GM12878 (cell line): ENCODE results near the gene SRBD1. TPM values are rescaled to one million over a fixed set of nuclear protein-coding genes. Genes with fewer than 3 reads are reported as not detected.

Experiments
- ATAC-seq: fragments of 200-7000 bp; cut with Tn5 transposase; 3 replicates; pipeline ENCODE4 v1.9.1; 2020; ENCODE audit warnings: mild to moderate bottlenecking, moderate library complexity
- BruUV-seq: library from RNA; stranded (reverse); fragments of 400-500 nt; replicated peaks from 2 replicates; lab custom pipeline; 2021; lab: Mats Ljungman, UMichigan
- CTCF ChIA-PET: fragments of 300-600 bp; sonication (Branson Sonifier 250); formaldehyde crosslinking; extraction: SDS; loops from one replicate; lab custom pipeline; 2021; ENCODE audit warnings: inconsistent platforms; lab: Yijun Ruan, JAX
- POLR2A ChIA-PET: fragments of 350-600 bp; formaldehyde crosslinking; extraction: SDS; loops from one replicate; lab custom pipeline; 2021; ENCODE audit warnings: inconsistent platforms; lab: Charles Lee
- RAD21 ChIA-PET: fragments of 300-600 bp; sonication (Branson Sonifier 250); formaldehyde crosslinking; loops from one replicate; lab custom pipeline; 2023; ENCODE audit warnings: antibody characterized with exemption; ENCODE audit not compliant: unreplicated experiment; lab: Charles Lee
- SMC1A ChIA-PET: fragments of 300-600 bp; sonication (Branson Sonifier 250); formaldehyde crosslinking; loops from one replicate; lab custom pipeline; 2023; ENCODE audit not compliant: unreplicated experiment, uncharacterized antibody; lab: Charles Lee
- DNase-seq: peaks from one replicate; pipeline ENCODE4 v3.0.0-alpha.2; 2011; ENCODE audit warnings: low read depth, low spot score
- FAIRE-seq: peaks from 3 replicates; lab custom pipeline; 2011; peaks lifted over from hg19 to GRCh38; lab: Jason Lieb, UNC
- H2AFZ ChIP-seq: 2 replicates; pipeline ENCODE4 v1.6.0; 2011; ENCODE audit warnings: low read depth, low read length, control low read depth; ENCODE audit not compliant: control insufficient read depth
- H3K27ac ChIP-seq: 2 replicates; pipeline ENCODE4 v1.5.1; 2011; ENCODE audit warnings: control low read depth; ENCODE audit not compliant: control insufficient read depth, insufficient read depth
- H3K27me3 ChIP-seq, 2 experiments: replicated peaks in 1 of 2; 2 replicates each; pipeline versions ENCODE4 v1.6.0 to v1.6.1; 2011; ENCODE audit warnings: low read length in 1 of 2; ENCODE audit not compliant: control insufficient read depth in 2 of 2, insufficient read depth in 2 of 2
- H3K36me3 ChIP-seq, 2 experiments: 2 replicates each; pipeline ENCODE4 v1.5.1; 2011; ENCODE audit warnings: low read length in 1 of 2; ENCODE audit not compliant: control insufficient read depth in 2 of 2, insufficient read depth in 2 of 2
- H3K4me1 ChIP-seq: 2 replicates; pipeline ENCODE4 v1.6.1; 2011; ENCODE audit warnings: mild to moderate bottlenecking, low read length, moderate library complexity, mixed read lengths; ENCODE audit not compliant: control insufficient read depth, insufficient read depth
- H3K4me2 ChIP-seq: 2 replicates; pipeline ENCODE4 v1.6.0; 2011; ENCODE audit warnings: control low read depth; ENCODE audit not compliant: control insufficient read depth, insufficient read depth
- H3K4me3 ChIP-seq: fragments of 200-600 bp; sonication (generic); 2 replicates; pipeline ENCODE4 v1.5.1; 2016
- H3K79me2 ChIP-seq: 2 replicates; pipeline ENCODE4 v1.6.0; 2011; ENCODE audit warnings: low read length; ENCODE audit not compliant: control insufficient read depth, insufficient read depth
- H3K9ac ChIP-seq: 2 replicates; pipeline ENCODE4 v1.8.0; 2011; ENCODE audit warnings: low read length, control low read depth, mixed read lengths; ENCODE audit not compliant: control insufficient read depth, insufficient read depth
- H3K9me3 ChIP-seq: replicated peaks from 3 replicates; pipeline ENCODE4 v1.5.1; 2011; ENCODE audit warnings: mild to moderate bottlenecking, low read length; ENCODE audit not compliant: control insufficient read depth, insufficient read depth
- H4K20me1 ChIP-seq: 2 replicates; pipeline ENCODE4 v1.6.0; 2011; ENCODE audit not compliant: control insufficient read depth, insufficient read depth
- CBX3 ChIP-seq: fragments of 200-600 bp; sonication (generic); IDR thresholded peaks from 2 replicates; pipeline ENCODE4 v1.6.1; 2016; ENCODE audit warnings: low read depth, borderline replicate concordance
- EED ChIP-seq: sonication (generic); IDR thresholded peaks from 2 replicates; pipeline ENCODE4 v1.6.1; 2016; ENCODE audit warnings: antibody characterized with exemption, low read depth
- IRF4 ChIP-seq: IDR thresholded peaks from 2 replicates; pipeline ENCODE4 v1.6.1; 2011; ENCODE audit warnings: low read depth, low read length
- NBN ChIP-seq: fragments of 450-650 bp; IDR thresholded peaks from 2 replicates; pipeline ENCODE4 v1.6.1; 2016
- SMC3 ChIP-seq: IDR thresholded peaks from 2 replicates; pipeline ENCODE4 v1.6.1; 2011; ENCODE audit warnings: low read length, improper control_type of control experiment, borderline replicate concordance
- ZZZ3 ChIP-seq: IDR thresholded peaks from 2 replicates; pipeline ENCODE4 v1.6.1; 2011; ENCODE audit warnings: low read depth; ENCODE audit not compliant: control insufficient read depth, insufficient read length
- WGBS: methylation state at CpG from one replicate; pipeline ENCODE4 v1.1.6; 2016; ENCODE audit warnings: low lambda C conversion rate; ENCODE audit not compliant: insufficient replicate concordance, insufficient coverage; ENCODE audit errors: missing lambda C conversion rate; 5-methylcytosine and 5-hydroxymethylcytosine counted together
- in situ Hi-C: fragments of 300-500 bp; cut with MboI; formaldehyde crosslinking; loops from 9 replicates; pipeline ENCODE4 v1.14.3; 2018; ENCODE audit warnings: mixed read lengths
- intact Hi-C: fragments of 100-400 bp; cut with micrococcal nuclease; formaldehyde crosslinking; loops from one replicate; pipeline ENCODE4 v1.14.2; 2022; ENCODE audit not compliant: unreplicated experiment
- polyA plus RNA-seq, 11 experiments: library from polyadenylated mRNA; depleted of rRNA in 4 of 11; unstranded in 6 of 11; stranded (reverse) in 5 of 11; fragments of >200 nt; fragmentation: Nextera tagmentation in 4 of 11; fragmentation: Illumina TruSeq in 1 of 11; extraction: Ambion mirVana in 4 of 11; extraction: Trizol in 1 of 11; gene quantifications; 1 replicate in 1 of 11; 2 replicates in 10 of 11; pipeline versions ENCODE4 v1.2.1 to v1.2.3, GENCODE V29; 2011 to 2016; ENCODE audit warnings: inconsistent platforms in 2 of 11, missing spikeins in 2 of 11, low read depth in 1 of 11
- total RNA-seq, 4 experiments: library from RNA; depleted of rRNA in 3 of 4; stranded (reverse); fragments of >200 nt in 3 of 4; fragmentation: Illumina TruSeq in 1 of 4; extraction: Trizol in 1 of 4; gene quantifications; 2 replicates each; pipeline versions ENCODE4 v1.2.1 to v1.2.3, GENCODE V29; 2013 to 2021

SRBD1 gene
- total and polyA plus RNA-seq, 10 of the 15 experiments (the other 5 are each of a cell fraction or from before 2014, with no cell fraction given), result 9.7 to 33.1 (median 20.1) TPM

GRCh38 chr2:45494978-45495293, 116.1 kb downstream of the SRBD1 start:
- Histone ChIP-seq H3K4me2 (no peak overlapping the region), H4K20me1 (no peaks in the 10 kb centered on the region), H3K9me3 (no peaks in the 10 kb centered on the region; the same call in 2 of the 3 replicates), H3K4me3 (no peak overlapping the region), H3K36me3 (no peaks in the 10 kb centered on the region), H3K27me3 (no peaks in the 10 kb centered on the region), H3K27ac (no peak overlapping the region), H3K9ac (no peak overlapping the region), H3K4me1 (peaks cover 14% of the 10 kb centered on the region; the same call in 1 of the 2 replicates), H3K79me2 (no peaks in the 10 kb centered on the region), H2AFZ (no peak overlapping the region)
- ChIA-PET RAD21 (interaction anchor here (0.6 to 6.0 kb wide), 9 partner anchors 10 to 959 kb away, joined by 3 to 120 read pairs (median 4); no protein-coding TSS in a partner anchor), SMC1A (interaction anchor here (0.6 to 7.1 kb wide), 16 partner anchors 9 to 1018 kb away, joined by 3 to 156 read pairs (median 5); no protein-coding TSS in a partner anchor), CTCF (interaction anchor here (0.5 to 7.5 kb wide), 28 partner anchors 8 to 1433 kb away, joined by 3 to 227 read pairs (median 4); no protein-coding TSS in a partner anchor), POLR2A (no interaction called here)
- intact Hi-C loops, result loop anchor here (1.0 to 10.0 kb wide), 2 partner anchors 200 to 514 kb away; no protein-coding TSS in a partner anchor
- ATAC-seq (no peak), DNase-seq (no peak), FAIRE-seq (no peak)
- in situ Hi-C loops, result loop anchor here (5.0 kb wide), 1 partner anchor 518 kb away; no protein-coding TSS in a partner anchor
- 0% methylated on average over 1 of the region's 1 CpG for WGBS
- TF ChIP-seq ZZZ3, result no peak
- TF ChIP-seq EED, result no peak
- no peak for TF ChIP-seq CBX3
- no peak for TF ChIP-seq IRF4
- TF ChIP-seq SMC3, result no peak
- no peak for TF ChIP-seq NBN
- BruUV-seq, result no TSS peak
